ENCODE measurements around the gene LDB2.

The LDB2 gene

GRCh38 chr4:16489226-16489625, 409.2 kb downstream of the LDB2 start:
- TF ChIP-seq, protein P1, sequence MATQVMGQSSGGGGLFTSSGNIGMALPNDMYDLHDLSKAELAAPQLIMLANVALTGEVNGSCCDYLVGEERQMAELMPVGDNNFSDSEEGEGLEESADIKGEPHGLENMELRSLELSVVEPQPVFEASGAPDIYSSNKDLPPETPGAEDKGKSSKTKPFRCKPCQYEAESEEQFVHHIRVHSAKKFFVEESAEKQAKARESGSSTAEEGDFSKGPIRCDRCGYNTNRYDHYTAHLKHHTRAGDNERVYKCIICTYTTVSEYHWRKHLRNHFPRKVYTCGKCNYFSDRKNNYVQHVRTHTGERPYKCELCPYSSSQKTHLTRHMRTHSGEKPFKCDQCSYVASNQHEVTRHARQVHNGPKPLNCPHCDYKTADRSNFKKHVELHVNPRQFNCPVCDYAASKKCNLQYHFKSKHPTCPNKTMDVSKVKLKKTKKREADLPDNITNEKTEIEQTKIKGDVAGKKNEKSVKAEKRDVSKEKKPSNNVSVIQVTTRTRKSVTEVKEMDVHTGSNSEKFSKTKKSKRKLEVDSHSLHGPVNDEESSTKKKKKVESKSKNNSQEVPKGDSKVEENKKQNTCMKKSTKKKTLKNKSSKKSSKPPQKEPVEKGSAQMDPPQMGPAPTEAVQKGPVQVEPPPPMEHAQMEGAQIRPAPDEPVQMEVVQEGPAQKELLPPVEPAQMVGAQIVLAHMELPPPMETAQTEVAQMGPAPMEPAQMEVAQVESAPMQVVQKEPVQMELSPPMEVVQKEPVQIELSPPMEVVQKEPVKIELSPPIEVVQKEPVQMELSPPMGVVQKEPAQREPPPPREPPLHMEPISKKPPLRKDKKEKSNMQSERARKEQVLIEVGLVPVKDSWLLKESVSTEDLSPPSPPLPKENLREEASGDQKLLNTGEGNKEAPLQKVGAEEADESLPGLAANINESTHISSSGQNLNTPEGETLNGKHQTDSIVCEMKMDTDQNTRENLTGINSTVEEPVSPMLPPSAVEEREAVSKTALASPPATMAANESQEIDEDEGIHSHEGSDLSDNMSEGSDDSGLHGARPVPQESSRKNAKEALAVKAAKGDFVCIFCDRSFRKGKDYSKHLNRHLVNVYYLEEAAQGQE (IDR thresholded peaks at IDR 0.05; ENCODE audit: low read depth), result no peak
- no peak for TF ChIP-seq ZBTB7A (IDR thresholded peaks at IDR 0.05; ENCODE audit: low read depth)
- TF ChIP-seq CREB1 (IDR thresholded peaks at IDR 0.05; ENCODE audit: low read depth), result no peak
- no peak for TF ChIP-seq RAD21 (IDR thresholded peaks at IDR 0.05; ENCODE audit: low read depth)
- TF ChIP-seq YY1 (IDR thresholded peaks at IDR 0.05; ENCODE audit: low read depth), result no peak
- no peak for TF ChIP-seq EP300 (IDR thresholded peaks at IDR 0.05; ENCODE audit: borderline replicate concordance)
- no peak for TF ChIP-seq TCF12 (IDR thresholded peaks at IDR 0.05; ENCODE audit: low read depth)
- TF ChIP-seq TAF1 (IDR thresholded peaks at IDR 0.05; ENCODE audit: low read depth), result no peak
- no peak for TF ChIP-seq CEBPB (IDR thresholded peaks at IDR 0.05)
- TF ChIP-seq NFIC (IDR thresholded peaks at IDR 0.05), result no peak
- no peak for TF ChIP-seq EGR1 (IDR thresholded peaks at IDR 0.05)
- no peak for TF ChIP-seq TEAD4 (IDR thresholded peaks at IDR 0.05)
- TF ChIP-seq, protein P2, sequence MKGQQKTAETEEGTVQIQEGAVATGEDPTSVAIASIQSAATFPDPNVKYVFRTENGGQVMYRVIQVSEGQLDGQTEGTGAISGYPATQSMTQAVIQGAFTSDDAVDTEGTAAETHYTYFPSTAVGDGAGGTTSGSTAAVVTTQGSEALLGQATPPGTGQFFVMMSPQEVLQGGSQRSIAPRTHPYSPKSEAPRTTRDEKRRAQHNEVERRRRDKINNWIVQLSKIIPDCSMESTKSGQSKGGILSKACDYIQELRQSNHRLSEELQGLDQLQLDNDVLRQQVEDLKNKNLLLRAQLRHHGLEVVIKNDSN (IDR thresholded peaks at IDR 0.05), result no peak

- TF ChIP-seq, protein P1 (IDR thresholded peaks at IDR 0.05; ENCODE audit: low read depth), result no peak
- no peak for TF ChIP-seq TAF1 (IDR thresholded peaks at IDR 0.05; ENCODE audit: low read depth)
- TF ChIP-seq, protein P2 (IDR thresholded peaks at IDR 0.05), result no peak
- no peak for TF ChIP-seq FOXM1 (IDR thresholded peaks at IDR 0.05; ENCODE audit: borderline replicate concordance, low read depth)
- TF ChIP-seq, protein P3, sequence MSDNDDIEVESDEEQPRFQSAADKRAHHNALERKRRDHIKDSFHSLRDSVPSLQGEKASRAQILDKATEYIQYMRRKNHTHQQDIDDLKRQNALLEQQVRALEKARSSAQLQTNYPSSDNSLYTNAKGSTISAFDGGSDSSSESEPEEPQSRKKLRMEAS (IDR thresholded peaks at IDR 0.05), result no peak
- TF ChIP-seq TEAD4 (IDR thresholded peaks at IDR 0.05), result no peak
Observed at GRCh38 chr4:16488084-16488483, 410.4 kb downstream of the LDB2 start.

- TF ChIP-seq FOXM1 (IDR thresholded peaks at IDR 0.05; ENCODE audit: borderline replicate concordance, low read depth) (no peak), TAF1 (IDR thresholded peaks at IDR 0.05; ENCODE audit: low read depth) (no peak), TEAD4 (IDR thresholded peaks at IDR 0.05) (no peak), CEBPB (IDR thresholded peaks at IDR 0.05) (no peak), YY1 (IDR thresholded peaks at IDR 0.05; ENCODE audit: low read depth) (no peak), TCF12 (IDR thresholded peaks at IDR 0.05; ENCODE audit: low read depth) (no peak), EGR1 (IDR thresholded peaks at IDR 0.05) (no peak)
- TF ChIP-seq, protein P1 (IDR thresholded peaks at IDR 0.05; ENCODE audit: low read depth), result no peak
- TF ChIP-seq, protein P2 (IDR thresholded peaks at IDR 0.05), result no peak
- TF ChIP-seq, protein P3 (IDR thresholded peaks at IDR 0.05), result no peak
Observed at GRCh38 chr4:16484711-16485110, 413.7 kb downstream of the LDB2 start.

DNA sequence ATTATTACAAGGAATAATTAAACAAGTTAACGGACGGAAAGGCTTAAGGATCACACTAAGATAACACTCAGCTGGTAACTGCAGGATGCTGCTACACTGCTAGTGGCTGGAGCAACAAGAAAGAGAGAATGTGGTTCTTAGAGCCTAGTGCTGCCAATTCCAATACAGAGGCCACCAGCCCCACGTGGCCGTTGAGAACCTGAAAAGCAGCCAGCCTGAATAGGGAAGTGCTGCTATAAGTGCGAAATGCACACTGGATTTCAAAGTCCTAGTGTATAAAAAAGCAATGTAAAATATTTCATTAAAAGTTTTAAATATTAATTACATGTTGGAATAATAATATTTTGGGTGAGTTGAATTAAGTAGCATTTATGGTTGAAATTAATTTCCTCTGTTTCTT, 414.9 kb downstream of the LDB2 start:
- TF ChIP-seq, protein P3 (IDR thresholded peaks at IDR 0.05), result no peak
- TF ChIP-seq EP300 (IDR thresholded peaks at IDR 0.05; ENCODE audit: borderline replicate concordance), result no peak
- no peak for TF ChIP-seq YY1 (IDR thresholded peaks at IDR 0.05; ENCODE audit: low read depth)
- TF ChIP-seq NFIC (IDR thresholded peaks at IDR 0.05), result no peak
- TF ChIP-seq TCF12 (IDR thresholded peaks at IDR 0.05; ENCODE audit: low read depth), result no peak
- no peak for TF ChIP-seq CEBPB (IDR thresholded peaks at IDR 0.05)
- TF ChIP-seq EGR1 (IDR thresholded peaks at IDR 0.05), result no peak
- no peak for TF ChIP-seq TEAD4 (IDR thresholded peaks at IDR 0.05)
